K562 (cell line): ENCODE data around the gene TTLL11. TPM values are rescaled to one million over a fixed set of nuclear protein-coding genes. Genes with fewer than 3 reads are reported as not detected.

ENCODE experiments used
- ATAC-seq: fragments of 200-7000 bp; cut with Tn5 transposase; 3 replicates; pipeline ENCODE4 v1.9.1; 2020; ENCODE audit warnings: moderate library complexity
- BruUV-seq: library from RNA; stranded (reverse); fragments of 400-500 nt; replicated peaks from 2 replicates; lab custom pipeline; 2021; lab: Mats Ljungman, UMichigan
- CTCF ChIA-PET: fragments of 300-600 bp; formaldehyde crosslinking; extraction: SDS; loops from one replicate; lab custom pipeline; 2021; ENCODE audit warnings: low intra/inter-chr PET ratio; lab: Yijun Ruan, JAX
- POLR2A ChIA-PET: fragments of 300-600, 350-650 bp; sonication (Branson Sonifier 250); formaldehyde crosslinking; extraction: SDS; loops from one replicate; lab custom pipeline; 2021; ENCODE audit warnings: antibody characterized with exemption, inconsistent platforms; lab: Yijun Ruan, JAX
- DNase-seq, 4 experiments: peaks; one replicate each; pipeline versions ENCODE4 v3.0.0 to v3.0.0-alpha.2; 2011 to 2018; ENCODE audit warnings: low spot score in 3 of 4, mixed read lengths in 3 of 4; ENCODE audit errors: extremely low read depth in 1 of 4
- FAIRE-seq: peaks from 2 replicates; lab custom pipeline; 2011; peaks lifted over from hg19 to GRCh38; lab: Jason Lieb, UNC
- H2AFZ ChIP-seq: 2 replicates; pipeline ENCODE4 v1.6.0; 2011; ENCODE audit warnings: low read depth, low read length, control low read depth, inconsistent platforms
- H3K27ac ChIP-seq: fragments of 200-600 bp; 3 replicates; pipeline ENCODE4 v1.8.0; 2011; ENCODE audit warnings: low read depth, mild to moderate bottlenecking, control low read depth, inconsistent platforms, low read length, moderate library complexity, mixed read lengths; ENCODE audit errors: extremely low read depth
- H3K27me3 ChIP-seq, 2 experiments: fragments of 300-600 bp in 1 of 2; 2 replicates in 1 of 2; 3 replicates in 1 of 2; pipeline versions ENCODE4 v1.6.0 to v1.8.0; 2011; ENCODE audit warnings: inconsistent platforms in 2 of 2, low read length in 2 of 2, mild to moderate bottlenecking in 1 of 2, mixed read lengths in 1 of 2, moderate library complexity in 1 of 2; ENCODE audit not compliant: control insufficient read depth in 2 of 2, insufficient read depth in 2 of 2
- H3K36me3 ChIP-seq: fragments of 300-600 bp; 3 replicates; pipeline ENCODE4 v1.8.0; 2011; ENCODE audit warnings: mild to moderate bottlenecking, low read length, inconsistent platforms; ENCODE audit not compliant: control insufficient read depth, insufficient read depth
- H3K4me1 ChIP-seq, 2 experiments: fragments of 200-600 bp in 1 of 2; replicated peaks in 1 of 2; 2 replicates in 1 of 2; 3 replicates in 1 of 2; pipeline versions ENCODE4 v1.5.1 to v1.8.0; 2011; ENCODE audit warnings: inconsistent platforms in 2 of 2, low read length in 2 of 2, mild to moderate bottlenecking in 1 of 2, mixed read lengths in 1 of 2, moderate library complexity in 1 of 2; ENCODE audit not compliant: control insufficient read depth in 2 of 2, insufficient read depth in 2 of 2
- H3K4me2 ChIP-seq: 2 replicates; pipeline ENCODE4 v1.6.1; 2011; ENCODE audit warnings: low read length, control low read depth, inconsistent platforms, mixed read lengths; ENCODE audit not compliant: insufficient read depth
- H3K4me3 ChIP-seq: fragments of 200-600 bp; sonication (generic), shearing (Covaris generic); 2 replicates; pipeline ENCODE4 v1.5.1; 2016; ENCODE audit warnings: control low read depth, inconsistent platforms
- H3K79me2 ChIP-seq: fragments of 200-600 bp; 3 replicates; pipeline ENCODE4 v1.8.0; 2011; ENCODE audit warnings: low read length, inconsistent platforms; ENCODE audit not compliant: control insufficient read depth, insufficient read depth
- H3K9ac ChIP-seq, 2 experiments: 2 replicates each; pipeline versions ENCODE4 v1.6.0 to v1.6.1; 2011; ENCODE audit warnings: low read depth in 2 of 2, low read length in 2 of 2, control low read depth in 1 of 2, inconsistent platforms in 1 of 2, mild to moderate bottlenecking in 1 of 2, mixed read lengths in 1 of 2; ENCODE audit not compliant: insufficient read depth in 1 of 2
- H3K9me1 ChIP-seq: one replicate; pipeline ENCODE4 v1.6.0; 2011; ENCODE audit warnings: inconsistent platforms, mild to moderate bottlenecking, low read length, moderate library complexity; ENCODE audit not compliant: control insufficient read depth, insufficient read depth
- H3K9me3 ChIP-seq: replicated peaks from 2 replicates; pipeline ENCODE4 v1.5.1; 2011; ENCODE audit warnings: low read depth, low read length, inconsistent platforms; ENCODE audit not compliant: control insufficient read depth, insufficient read depth
- H4K20me1 ChIP-seq: replicated peaks from 2 replicates; pipeline ENCODE4 v1.6.1; 2011; ENCODE audit warnings: low read length, inconsistent platforms, mixed read lengths; ENCODE audit not compliant: control insufficient read depth, insufficient read depth
- ILF3 ChIP-seq: fragments of 450-650 bp; IDR thresholded peaks from 2 replicates; pipeline ENCODE4 v1.6.1; 2018; ENCODE audit warnings: antibody characterized with exemption, mild to moderate bottlenecking, moderate library complexity, borderline replicate concordance
- RBM25 ChIP-seq: fragments of 200-400 bp; formaldehyde crosslinking; IDR thresholded peaks from 2 replicates; pipeline ENCODE4 v1.6.1; 2018; ENCODE audit warnings: low read length, low read depth, moderate library complexity; ENCODE audit not compliant: severe bottlenecking
- TARDBP ChIP-seq: fragments of 450-650 bp; IDR thresholded peaks from 2 replicates; pipeline ENCODE4 v1.6.1; 2016
- ZNF740 ChIP-seq, 3 experiments: fragments of 200-800 bp in 1 of 3; sonication (Bioruptor generic) in 1 of 3; sonication (generic) in 1 of 3; formaldehyde crosslinking in 1 of 3; IDR thresholded peaks; 2 replicates each; pipeline versions ENCODE4 v1.6.1 to v1.8.0; 2016 to 2022; ENCODE audit warnings: mild to moderate bottlenecking in 2 of 3, missing compliant biosample characterization in 2 of 3, missing genetic modification characterization in 2 of 3, missing genetic modification reagents in 1 of 3
- WGBS: fragments of 100-300 bp; shearing (Covaris generic); methylation state at CpG from one replicate; pipeline ENCODE4 v1.1.6; 2016; ENCODE audit warnings: low coverage, mixed read lengths; ENCODE audit not compliant: insufficient coverage; ENCODE audit errors: missing lambda C conversion rate; 5-methylcytosine and 5-hydroxymethylcytosine counted together
- in situ Hi-C: fragments of 300-500 bp; cut with MboI; formaldehyde crosslinking; loops from 4 replicates; pipeline ENCODE4 v1.15.0; 2018; ENCODE audit warnings: inconsistent platforms, mixed read lengths
- intact Hi-C: fragments of 100-400 bp; cut with micrococcal nuclease; formaldehyde crosslinking; loops from 2 replicates; pipeline ENCODE4 v1.14.2; 2022
- polyA plus RNA-seq, 8 experiments: library from polyadenylated mRNA; depleted of rRNA in 4 of 8; stranded (reverse) in 5 of 8; unstranded in 3 of 8; fragments of >200 nt; fragmentation: Nextera tagmentation in 2 of 8; fragmentation: Illumina TruSeq in 1 of 8; extraction: Ambion mirVana in 2 of 8; extraction: Trizol in 1 of 8; gene quantifications; 2 replicates each; pipeline versions ENCODE4 v1.2.1 to v1.2.3, GENCODE V29; 2011 to 2014; ENCODE audit warnings: inconsistent platforms in 1 of 8, missing spikeins in 1 of 8
- total RNA-seq, 7 experiments: library from RNA; depleted of rRNA in 6 of 7; stranded (reverse); fragments of >200 nt in 6 of 7; fragmentation: Illumina TruSeq in 2 of 7; extraction: Trizol in 2 of 7; gene quantifications; 2 replicates each; pipeline versions ENCODE4 v1.2.1 to v1.2.3, GENCODE V29; 2011 to 2021; ENCODE audit warnings: low replicate concordance in 1 of 7

Gene TTLL11
- total and polyA plus RNA-seq, 9 of the 15 experiments (the other 6 are each of a cell fraction or from before 2014, with no cell fraction given), result 0.83 to 4.4 (median 2.7) TPM

DNA sequence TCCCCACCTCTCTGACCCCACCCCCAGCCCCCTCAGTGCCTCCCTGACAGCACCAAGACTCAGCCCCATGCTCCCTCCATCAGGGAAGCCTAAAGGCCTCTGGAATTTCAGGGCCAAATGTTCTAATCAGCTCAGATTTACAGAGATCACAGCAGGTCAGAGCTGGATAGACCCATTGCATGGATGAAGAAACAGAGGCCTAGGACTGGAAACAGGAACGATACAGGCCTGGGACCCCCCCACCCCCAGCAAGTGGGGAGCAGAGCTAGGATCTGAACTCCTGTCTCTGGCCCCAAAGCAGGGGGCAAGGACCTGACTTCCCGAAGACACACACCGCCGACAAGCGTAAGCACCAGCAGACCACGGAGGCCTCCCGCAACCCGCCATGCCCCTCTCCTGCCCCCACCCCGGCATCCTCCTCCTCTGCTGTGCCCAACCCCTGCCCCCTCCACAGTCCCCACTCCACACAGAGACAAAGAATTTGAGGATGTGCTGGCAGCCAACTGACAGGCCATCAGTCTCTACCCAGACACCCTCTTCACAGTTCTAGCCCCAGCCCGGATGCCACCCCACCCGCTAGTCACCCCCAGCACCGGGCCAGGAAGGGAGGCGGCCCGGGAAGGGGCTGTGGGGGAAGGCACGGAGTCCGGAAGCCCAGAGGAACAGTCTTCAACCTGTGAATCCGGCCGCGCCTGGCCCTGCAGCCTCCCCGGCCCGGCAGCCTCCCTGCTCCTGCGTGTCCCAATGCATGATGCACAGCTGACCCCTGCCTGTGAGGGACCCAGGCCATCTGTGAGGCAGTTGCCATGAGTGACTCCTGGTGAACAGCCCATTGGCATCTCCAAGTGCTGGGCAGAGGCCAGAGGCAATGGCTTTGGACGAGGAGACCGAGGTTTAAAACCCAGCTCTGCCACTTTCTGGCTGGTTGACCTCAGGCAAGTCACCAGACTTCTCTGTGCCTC lies 35.2 kb upstream of the TTLL11 start:
- H2AFZ ChIP-seq, result no peak overlapping the region
- no peaks in the 10 kb centered on the region for H3K79me2 ChIP-seq
- FAIRE-seq (no peak), ATAC-seq (no peak), DNase-seq (no peak)
- intact Hi-C loops (no loop called here), in situ Hi-C loops (loop anchor here (10.0 kb wide), 1 partner anchor 687 kb away; no protein-coding TSS in a partner anchor)
- no TSS peak for BruUV-seq
- H3K4me2 ChIP-seq, result no peak overlapping the region
- POLR2A ChIA-PET, result interaction anchor here (0.7 to 1.6 kb wide), 3 partner anchors 216 to 935 kb away, joined by 3 read pairs; no protein-coding TSS in a partner anchor
- CTCF ChIA-PET, result interaction anchor here (0.7 kb wide), 1 partner anchor 223 kb away, joined by 3 read pairs; no protein-coding TSS in a partner anchor
- no peak overlapping the region for H3K4me3 ChIP-seq
- H3K9me3 ChIP-seq, result no peaks in the 10 kb centered on the region
- H3K9me1 ChIP-seq, result no peaks in the 10 kb centered on the region
- TF ChIP-seq RBM25 (peak; percentile 41), TARDBP (no peak)
- TF ChIP-seq, all 486 proteins: peak for 1
- WGBS, result 19% methylated on average over 16 of the region's 24 CpGs
- no peaks in the 10 kb centered on the region for H3K36me3 ChIP-seq
- H3K27me3 ChIP-seq, result peaks cover 0 to 29% of the 10 kb centered on the region in 2 experiments; a peak in 4 of 5 replicates
- H3K4me1 ChIP-seq, result peaks cover 0 to 31% of the 10 kb centered on the region in 2 experiments; a peak in 3 of 5 replicates
- peaks cover 18% of the 10 kb centered on the region; the same call in 1 of the 2 replicates for H4K20me1 ChIP-seq
- H3K9ac ChIP-seq, result no peak overlapping the region
- H3K27ac ChIP-seq, result no peak overlapping the region

GRCh38 chr9:122127396-122127798 lies 34.3 kb upstream of the TTLL11 start:
- intact Hi-C loops (no loop called here), in situ Hi-C loops (loop anchor here (10.0 kb wide), 1 partner anchor 687 kb away; no protein-coding TSS in a partner anchor)
- ChIA-PET POLR2A (interaction anchor here (0.7 kb wide), 1 partner anchor 936 kb away, joined by 3 read pairs; no protein-coding TSS in a partner anchor), CTCF (interaction anchor here (3.8 kb wide), 1 partner anchor 222 kb away, joined by 88 read pairs; no protein-coding TSS in a partner anchor)
- Histone ChIP-seq H4K20me1 (peaks cover 18% of the 10 kb centered on the region), H2AFZ (no peak overlapping the region), H3K27ac (no peak overlapping the region), H3K9me3 (no peaks in the 10 kb centered on the region), H3K79me2 (no peaks in the 10 kb centered on the region), H3K4me2 (no peak overlapping the region), H3K9me1 (no peaks in the 10 kb centered on the region), H3K36me3 (no peaks in the 10 kb centered on the region), H3K4me3 (no peak overlapping the region), H3K4me1 (peaks cover 0 to 31% of the 10 kb centered on the region in 2 experiments; a peak in 3 of 5 replicates), H3K9ac (no peak overlapping the region), H3K27me3 (peaks cover 0 to 24% of the 10 kb centered on the region in 2 experiments; a peak in 4 of 5 replicates)
- no peak for TF ChIP-seq ILF3
- TF ChIP-seq ZNF740 (CRISPR knock-in tag; IDR thresholded peaks at IDR 0.05), result peak; percentile 92
- TF ChIP-seq ZNF740 (tag; IDR thresholded peaks at IDR 0.05), result no peak
- FAIRE-seq (no peak), DNase-seq (no peak), ATAC-seq (no peak)
- 21% methylated on average over 7 of the region's 10 CpGs for whole genome bisulfite sequencing
- BruUV-seq, result no TSS peak
